HG03558 (cell line): Measurements from ENCODE around the gene INSIG2.
"Not testable (repeated sequence)": the region's sequence is repeated elsewhere in the genome, so short reads cannot be mapped to it uniquely, and the experiment has no call there.

Source experiments
- ATAC-seq: cut with Tn5 transposase; IDR thresholded peaks from one replicate; pipeline ENCODE4 v1.9.1; 2021; ENCODE audit warnings: moderate number of reproducible peaks; ENCODE audit not compliant: unreplicated experiment; ENCODE audit errors: extremely low read depth

Gene INSIG2

GRCh38 chr2:118058951-118059350, 29.3 kb upstream of the INSIG2 start:
- ATAC-seq: no peak

DNA sequence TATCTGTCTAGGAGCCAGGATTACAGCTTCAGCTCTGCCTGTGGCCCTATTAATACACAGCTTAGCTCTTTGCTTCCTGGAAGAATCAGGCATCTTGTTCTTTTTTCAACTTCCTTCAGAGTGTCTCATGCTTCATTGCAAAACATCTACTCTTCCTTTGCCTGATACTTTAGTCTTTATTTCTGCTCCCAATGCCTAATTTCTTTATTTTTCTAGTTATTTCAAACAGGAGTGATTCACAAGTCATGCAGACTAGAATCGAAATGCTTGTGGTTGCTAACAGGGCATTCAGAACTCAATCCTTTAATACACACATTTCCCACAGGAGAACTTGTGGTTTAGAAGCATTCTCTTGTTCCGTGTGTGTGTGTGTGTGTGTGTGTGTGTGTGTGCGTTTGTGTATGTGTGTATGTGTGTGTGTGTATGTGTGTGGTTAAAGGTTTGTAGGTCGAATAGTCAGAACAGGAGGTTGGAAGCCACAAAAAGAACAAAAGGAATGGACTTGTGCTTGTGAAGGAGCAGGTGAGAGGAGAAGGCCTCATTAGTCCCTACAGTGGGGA, 28.3 kb upstream of the INSIG2 start:
- ATAC-seq: no peak

GRCh38 chr2:118061135-118061955, 26.9 kb upstream of the INSIG2 start:
- peak; percentile 46 for ATAC-seq

DNA sequence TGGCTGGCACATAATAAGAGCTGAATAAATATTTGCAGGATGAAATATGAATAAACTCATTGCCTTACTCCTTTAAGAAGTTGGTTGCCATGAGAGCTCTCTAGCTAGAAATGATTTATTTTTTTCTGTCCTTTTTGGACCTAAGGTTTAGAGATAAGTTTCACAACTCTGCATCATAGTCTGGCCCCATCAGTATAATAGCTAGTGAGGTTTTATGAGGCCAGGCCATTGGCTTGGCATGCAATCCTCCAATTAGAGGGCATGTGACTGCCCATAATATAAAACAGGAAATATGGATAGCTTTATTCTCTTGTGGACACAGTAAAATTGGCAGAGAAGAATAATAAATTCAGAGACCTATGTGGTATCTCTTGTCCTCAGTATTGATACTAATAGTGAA, 26.2 kb upstream of the INSIG2 start:
- no peak for ATAC-seq

GRCh38 chr2:118062669-118063068, 25.6 kb upstream of the INSIG2 start:
- no peak for ATAC-seq

- no peak for ATAC-seq
Observed at GRCh38 chr2:118065015-118065706, 23.1 kb upstream of the INSIG2 start.

- no peak for ATAC-seq
Observed at GRCh38 chr2:118065921-118066511, 22.3 kb upstream of the INSIG2 start.

DNA sequence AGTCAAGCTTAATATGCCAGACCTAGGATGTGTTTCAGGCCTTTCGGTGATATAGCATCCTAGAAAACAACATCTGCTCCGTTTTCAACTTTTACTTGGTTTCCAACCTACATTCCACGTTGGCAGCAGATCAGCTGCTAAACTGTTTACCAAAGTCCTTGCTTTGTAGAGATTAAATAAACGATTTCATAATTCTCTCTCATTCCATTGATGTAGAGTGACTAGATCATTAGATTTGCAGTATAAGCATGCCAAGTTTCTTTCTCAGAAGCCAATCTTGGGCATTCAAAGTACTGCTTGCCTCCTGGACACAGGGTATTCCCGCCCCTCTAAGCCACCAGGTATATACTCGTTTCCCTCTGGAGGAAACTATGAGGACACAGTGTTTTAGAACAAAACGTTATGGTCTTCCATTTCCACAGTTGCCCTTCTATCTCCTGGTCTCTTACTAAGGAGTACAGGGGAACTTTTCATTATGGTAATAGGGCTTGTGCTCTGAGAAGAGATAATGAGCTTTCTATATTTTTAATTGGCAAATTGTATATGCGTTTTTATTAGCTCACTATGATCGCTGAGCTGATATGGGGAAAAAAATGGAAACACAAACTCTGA, 10.5 kb upstream of the INSIG2 start:
- ATAC-seq: no peak

GRCh38 chr2:118078734-118079133, 9.5 kb upstream of the INSIG2 start:
- no peak for ATAC-seq

DNA sequence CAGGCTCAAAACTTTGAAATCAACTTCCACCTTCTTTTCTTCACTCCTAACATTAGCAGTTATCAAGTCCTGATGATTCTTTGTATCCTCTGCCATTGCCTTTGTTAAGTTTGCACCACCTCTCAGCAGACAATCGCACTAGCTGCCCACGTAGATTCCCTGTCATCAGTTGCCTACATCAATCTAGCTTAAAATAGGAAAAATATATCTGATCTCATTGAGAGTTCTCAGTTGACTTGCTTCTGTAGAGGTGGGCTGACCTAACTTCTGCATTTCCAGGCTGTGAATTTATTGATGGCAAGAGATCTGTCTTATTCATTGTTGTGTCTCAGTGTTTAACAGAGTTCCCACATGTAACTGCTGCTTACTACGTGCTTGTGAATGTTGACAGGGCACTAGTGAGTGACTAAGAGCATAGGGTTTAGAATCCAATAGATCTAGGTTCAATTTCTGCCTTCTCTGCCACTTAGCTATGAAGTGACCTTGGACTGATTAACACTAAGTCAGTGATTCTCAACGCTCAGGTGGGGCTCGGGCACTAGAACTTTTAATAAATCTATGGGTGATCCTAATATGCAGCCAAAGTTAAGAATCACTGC, 3.7 kb upstream of the INSIG2 start:
- ATAC-seq: no peak

DNA sequence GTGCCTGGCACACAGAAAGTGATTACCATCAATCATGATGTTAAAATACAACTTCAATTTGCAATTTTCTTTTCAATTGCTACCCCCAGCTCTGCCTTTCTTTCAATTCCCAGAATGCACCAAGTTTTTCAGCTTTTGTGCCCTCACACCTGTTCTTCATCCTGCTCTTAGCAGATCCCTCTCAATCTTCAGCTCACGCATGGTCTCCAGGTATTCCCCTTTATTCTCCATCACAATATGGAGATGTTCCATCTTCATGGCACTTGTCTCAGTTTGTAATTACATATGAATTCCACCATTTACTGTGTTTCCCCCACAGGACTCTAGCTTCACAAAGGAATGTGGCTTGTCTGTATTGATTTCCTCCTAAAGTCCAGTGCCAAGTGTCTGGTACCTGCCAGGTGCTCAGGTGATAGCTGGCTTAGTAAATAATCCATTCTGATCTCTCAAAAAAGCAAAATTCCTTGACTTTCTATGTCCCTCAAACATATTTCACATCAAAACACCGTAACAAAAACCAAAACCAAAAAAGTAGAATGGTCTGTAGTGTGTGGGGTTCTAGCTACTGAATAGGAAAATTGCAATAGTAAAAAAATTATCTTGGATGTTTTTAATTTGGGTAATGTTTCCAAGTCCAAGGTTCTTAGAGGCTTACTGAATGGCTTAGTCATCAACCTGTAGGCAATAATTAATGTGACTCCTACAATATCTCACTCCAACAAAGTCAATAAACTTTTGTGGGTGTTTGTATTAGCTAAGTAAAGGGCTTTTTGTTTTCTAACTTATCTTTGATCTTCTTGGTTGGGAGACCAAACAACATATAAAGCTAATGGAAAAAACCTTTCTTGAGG, 2.9 kb upstream of the INSIG2 start:
- ATAC-seq: no peak

- ATAC-seq: no peak
Observed at GRCh38 chr2:118086024-118086633, 2.1 kb upstream of the INSIG2 start.

DNA sequence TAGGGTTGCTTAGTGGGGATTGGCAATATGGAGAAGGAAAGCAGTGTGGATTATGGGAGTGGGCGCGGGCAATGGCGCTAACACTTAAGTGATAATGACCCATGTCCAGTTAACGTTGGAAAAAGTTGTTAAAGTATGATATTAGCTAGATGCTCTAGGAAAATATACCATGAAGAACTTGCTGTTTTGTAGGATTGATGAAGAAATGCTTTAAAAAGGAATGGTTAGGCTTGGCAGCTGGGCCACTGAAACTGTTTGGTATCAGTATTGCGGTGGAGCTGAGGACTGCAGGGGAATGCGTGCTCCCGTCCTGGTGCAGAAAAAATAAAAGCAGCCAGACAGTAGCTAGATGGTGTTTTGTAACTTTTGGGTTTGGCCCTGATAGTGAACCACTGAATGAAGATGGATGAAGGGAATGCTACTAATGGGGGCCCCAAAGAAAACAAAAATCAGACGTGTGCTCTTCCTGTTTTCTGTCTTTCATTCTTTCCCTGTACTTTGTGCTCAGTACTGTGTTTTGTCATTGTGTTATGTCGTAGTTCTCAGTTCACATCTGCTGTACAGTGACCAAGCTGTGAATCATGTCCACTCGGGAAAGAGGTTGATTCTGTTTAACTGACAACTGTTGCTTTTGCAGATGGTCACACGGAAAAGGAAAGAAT, 999 bp downstream of the INSIG2 start:
- no peak for ATAC-seq

GRCh38 chr2:118090387-118091139, 2.3 kb downstream of the INSIG2 start:
- no peak for ATAC-seq

DNA sequence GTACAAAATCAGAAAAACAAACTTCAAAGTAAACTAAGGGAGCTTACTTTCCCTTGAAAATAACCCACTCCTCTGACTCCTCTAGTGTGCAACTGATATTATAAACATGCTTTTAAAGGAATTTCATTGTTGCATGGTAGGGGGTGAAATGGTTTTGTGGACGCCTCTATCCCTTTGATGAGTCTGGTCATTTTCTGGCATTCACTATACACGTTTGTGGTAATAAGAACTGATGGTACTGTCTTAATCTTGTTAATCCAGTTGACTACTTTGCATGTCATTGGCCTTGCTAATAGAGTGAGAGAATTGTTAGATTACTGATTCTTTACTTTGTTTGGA, 2.8 kb downstream of the INSIG2 start:
- no peak for ATAC-seq

DNA sequence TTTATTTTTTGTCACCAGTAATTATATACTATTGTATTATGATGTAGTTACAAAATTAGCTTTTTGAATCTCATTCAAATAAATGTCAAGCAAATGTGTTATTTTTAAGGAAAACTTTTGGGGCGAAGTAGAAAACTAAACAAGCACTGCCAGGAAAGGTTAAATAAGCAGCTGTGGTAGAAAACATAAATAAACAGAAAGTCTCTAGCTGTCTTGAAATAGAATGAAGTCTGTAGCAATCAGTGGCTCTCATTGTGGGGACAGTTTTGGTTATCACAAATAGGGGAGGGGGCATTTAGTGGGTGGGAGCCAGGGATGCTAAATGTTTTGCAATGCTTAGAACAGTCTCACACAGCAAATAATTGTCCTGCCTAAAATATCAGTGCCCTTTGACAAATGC, 3.4 kb downstream of the INSIG2 start:
- no peak for ATAC-seq

DNA sequence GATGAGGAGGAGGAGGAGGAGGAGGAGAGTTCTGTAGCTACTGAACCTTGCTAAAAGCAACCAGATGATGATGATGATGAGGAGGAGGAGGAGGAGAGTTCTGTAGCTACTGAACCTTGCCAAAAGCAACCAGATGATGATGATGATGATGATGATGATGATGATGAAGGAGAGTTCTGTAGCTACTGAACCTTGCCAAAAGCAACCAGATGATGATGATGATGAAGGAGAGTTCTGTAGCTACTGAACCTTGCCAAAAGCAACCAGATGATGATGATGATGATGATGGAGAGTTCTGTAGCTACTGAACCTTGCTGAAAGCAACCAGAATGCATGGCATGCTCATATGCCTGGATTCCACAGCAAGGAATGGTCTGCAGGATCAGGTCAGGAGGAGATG, 5.8 kb downstream of the INSIG2 start:
- ATAC-seq: not testable (repeated sequence)

GRCh38 chr2:118094503-118094902, 6.2 kb downstream of the INSIG2 start:
- ATAC-seq: no peak
